Stomach (tissue), 9 donors: Measurements from ENCODE around the gene NUAK1. TPM values are rescaled to one million over a fixed set of nuclear protein-coding genes. Genes with fewer than 3 reads are reported as not detected.
A peak's percentile ranks its signal among the peaks of the same experiment; 100 is the strongest.

Source experiments
- DNase-seq, 2 donors: peaks; one replicate each; pipeline versions ENCODE4 v3.0.0 to v3.0.0-alpha.2; 2013 to 2019
- H3K27ac ChIP-seq, 5 donors: fragments of 200-600 bp in 4 of 5; sonication (generic) in 4 of 5; one replicate each; pipeline ENCODE4 v1.5.1; 2013 to 2019; ENCODE audit warnings: mild to moderate bottlenecking in 1 of 5, moderate library complexity in 1 of 5
- H3K27me3 ChIP-seq, 3 donors: fragments of 200-600 bp; sonication (generic); one replicate each; pipeline ENCODE4 v1.5.1; 2017 to 2019; ENCODE audit warnings: mixed run types in 1 of 3
- H3K36me3 ChIP-seq, 4 donors: fragments of 200-600 bp; sonication (generic); 1 replicate in 3 of 4; 2 replicates in 1 of 4; pipeline ENCODE4 v1.5.1; 2016 to 2019
- H3K4me1 ChIP-seq, 4 donors: fragments of 200-600 bp; sonication (generic); one replicate each; pipeline ENCODE4 v1.5.1; 2016 to 2019
- H3K4me3 ChIP-seq, 4 donors: fragments of 200-600 bp; sonication (generic) in 3 of 4; one replicate each; pipeline ENCODE4 v1.5.1; 2016 to 2019; ENCODE audit warnings: mild to moderate bottlenecking in 1 of 4
- H3K9me3 ChIP-seq, 4 donors: fragments of 200-600 bp; sonication (generic); one replicate each; pipeline ENCODE4 v1.5.1; 2016 to 2019
- CTCF ChIP-seq, 7 experiments: fragments of 450-650 bp in 4 of 7; fragments of 200-600 bp in 3 of 7; sonication (generic) in 3 of 7; IDR thresholded peaks; one replicate each; pipeline ENCODE4 v1.5.1; 2016 to 2019; ENCODE audit warnings: antibody characterized with exemption in 7 of 7, control low read depth in 2 of 7, mild to moderate bottlenecking in 1 of 7
- EP300 ChIP-seq: sonication (generic); formaldehyde crosslinking; IDR thresholded peaks from one replicate; pipeline ENCODE4 v1.6.1; 2017; ENCODE audit warnings: antibody characterized with exemption
- POLR2A ChIP-seq, 4 donors: fragments of 450-650 bp; IDR thresholded peaks; one replicate each; pipeline ENCODE4 v1.6.1; 2016; ENCODE audit warnings: antibody characterized with exemption in 4 of 4, control low read depth in 2 of 4, mild to moderate bottlenecking in 1 of 4, moderate library complexity in 1 of 4
- POLR2AphosphoS5 ChIP-seq, 3 donors: sonication (generic); formaldehyde crosslinking; IDR thresholded peaks; one replicate each; pipeline ENCODE4 v1.6.1; 2016; ENCODE audit warnings: antibody characterized with exemption in 3 of 3
- WGBS, 5 donors: extraction: QIAGEN DNeasy Blood & Tissue Kit in 3 of 5; methylation state at CpG; one replicate each; pipeline versions ENCODE4 v1.1.5 to v1.1.7; 2013 to 2018; 5-methylcytosine and 5-hydroxymethylcytosine counted together
- intact Hi-C: fragments of 100-400 bp; cut with DNase I; formaldehyde crosslinking; loops from one replicate; pipeline ENCODE4 v1.15.1; 2023; ENCODE audit warnings: low total_unique reads
- polyA plus RNA-seq, 3 donors: library from polyadenylated mRNA; stranded (reverse); fragments of 200-250 nt; gene quantifications; one replicate each; pipeline ENCODE4 v1.2.3, GENCODE V29; 2013
- total RNA-seq, 5 donors: library from RNA; depleted of rRNA; stranded (reverse); fragments of >200 nt; gene quantifications; one replicate each; pipeline versions ENCODE4 v1.1.0 to v1.2.3, GENCODE V29; 2014 to 2016
- donor health status: healthy with polysubstance abuse.
- donor health status: Bipolar disorder and iron deficiency.
- donor health status: healthy.

The NUAK1 gene
- total and polyA plus RNA-seq, 8 donors = 0.58 to 79.0 (median 4.3) TPM

GRCh38 chr12:106080791-106081170, 58.0 kb downstream of the NUAK1 start:
- TF ChIP-seq POLR2AphosphoS5 (IDR thresholded peaks at IDR 0.05) = no peak
- no peak for TF ChIP-seq POLR2A (IDR thresholded peaks at IDR 0.05)
- no peak for TF ChIP-seq EP300
- TF ChIP-seq CTCF (IDR thresholded peaks at IDR 0.05) = no peak
- 79 to 94% (median 88%) methylated on average over 5 of the region's 5 CpGs for WGBS, 5 donors
- DNase-seq = no peak

GRCh38 chr12:106080041-106080790, 58.5 kb downstream of the NUAK1 start:
- no peak overlapping the region for H3K4me3 ChIP-seq
- DNase-seq = peak in 1 of 2 donors; percentile 66

More at GRCh38 chr12:106080791-106081170, 58.0 kb downstream of the NUAK1 start:
- peaks cover 5 to 41% (median 19%) of the 10 kb centered on the region in 4 donors for H3K4me1 ChIP-seq
- H3K4me3 ChIP-seq = no peak overlapping the region
- intact Hi-C loops = no loop called here
- no peaks in the 10 kb centered on the region for H3K9me3 ChIP-seq
- H3K27ac ChIP-seq = peak overlapping the region; percentile 25 to 57 (median 30)
- no peaks in the 10 kb centered on the region for H3K27me3 ChIP-seq
- H3K36me3 ChIP-seq = peaks cover 0 to 18% (median 6%) of the 10 kb centered on the region in 4 donors

GRCh38 chr12:106079148-106079738, 59.5 kb downstream of the NUAK1 start:
- peak overlapping the region in 1 of 5 donors; percentile 57 for H3K27ac ChIP-seq
- no peak for DNase-seq
- intact Hi-C loops = no loop called here
- peaks cover 0 to 18% (median 6%) of the 10 kb centered on the region in 4 donors for H3K36me3 ChIP-seq
- no peaks in the 10 kb centered on the region for H3K27me3 ChIP-seq
- no peak overlapping the region for H3K4me3 ChIP-seq
- peaks cover 5 to 44% (median 22%) of the 10 kb centered on the region in 4 donors for H3K4me1 ChIP-seq
- TF ChIP-seq EP300 = no peak
- TF ChIP-seq POLR2AphosphoS5 (IDR thresholded peaks at IDR 0.05) = no peak
- TF ChIP-seq POLR2A (IDR thresholded peaks at IDR 0.05) = no peak
- TF ChIP-seq CTCF (IDR thresholded peaks at IDR 0.05) = no peak
- no peaks in the 10 kb centered on the region for H3K9me3 ChIP-seq
- whole genome bisulfite sequencing, 5 donors = 74 to 90% (median 85%) methylated on average over 1 of the region's 1 CpG

More at GRCh38 chr12:106080041-106080790, 58.5 kb downstream of the NUAK1 start:
- no peaks in the 10 kb centered on the region for H3K9me3 ChIP-seq
- intact Hi-C loops = no loop called here
- H3K27ac ChIP-seq = peak overlapping the region in 4 of 5 donors; percentile 28 to 57 (median 40)
- peaks cover 0 to 18% (median 6%) of the 10 kb centered on the region in 4 donors for H3K36me3 ChIP-seq
- no peaks in the 10 kb centered on the region for H3K27me3 ChIP-seq
- TF ChIP-seq POLR2AphosphoS5 (IDR thresholded peaks at IDR 0.05) (peak in 1 of 3 donors; percentile 29), POLR2A (IDR thresholded peaks at IDR 0.05) (no peak), EP300 (no peak)
- peaks cover 5 to 44% (median 19%) of the 10 kb centered on the region in 4 donors for H3K4me1 ChIP-seq
- WGBS, 5 donors = 50 to 69% (median 61%) methylated on average over 9 of the region's 9 CpGs

- H3K9me3 ChIP-seq = no peaks in the 10 kb centered on the region
- TF ChIP-seq EP300 (no peak), POLR2A (IDR thresholded peaks at IDR 0.05) (no peak), POLR2AphosphoS5 (IDR thresholded peaks at IDR 0.05) (no peak), CTCF (IDR thresholded peaks at IDR 0.05) (no peak)
- WGBS, 5 donors = 78 to 89% (median 81%) methylated on average over 10 of the region's 10 CpGs
- peaks cover 0 to 16% (median 3%) of the 10 kb centered on the region in 4 donors for H3K36me3 ChIP-seq
- intact Hi-C loops = no loop called here
- no peak overlapping the region for H3K4me3 ChIP-seq
- no peak for DNase-seq
- no peaks in the 10 kb centered on the region for H3K27me3 ChIP-seq
- H3K4me1 ChIP-seq = peaks cover 5 to 41% (median 22%) of the 10 kb centered on the region in 4 donors
- H3K27ac ChIP-seq = no peak overlapping the region
Observed at GRCh38 chr12:106078358-106079010, 60.3 kb downstream of the NUAK1 start.
